D721Med (cell line): ENCODE measurements around the gene JAG1.

Source experiments
- DNase-seq: peaks from one replicate; pipeline ENCODE4 v3.0.0; 2011; ENCODE audit warnings: low spot score; ENCODE audit not compliant: insufficient read length
- FAIRE-seq: peaks from 2 replicates; lab custom pipeline; 2011; peaks lifted over from hg19 to GRCh38; lab: Jason Lieb, UNC
- TF ChIP-seq, protein P1 (sequence below): IDR thresholded peaks from 2 replicates; pipeline ENCODE4 v1.5.1; 2012; ENCODE audit warnings: mild to moderate bottlenecking, control low read depth; ENCODE audit not compliant: insufficient read depth; ENCODE audit errors: missing control alignments

The JAG1 gene

GRCh38 chr20:10699941-10700340, 26.1 kb upstream of the JAG1 start:
- FAIRE-seq (no peak), DNase-seq (no peak)
- TF ChIP-seq, protein P1, sequence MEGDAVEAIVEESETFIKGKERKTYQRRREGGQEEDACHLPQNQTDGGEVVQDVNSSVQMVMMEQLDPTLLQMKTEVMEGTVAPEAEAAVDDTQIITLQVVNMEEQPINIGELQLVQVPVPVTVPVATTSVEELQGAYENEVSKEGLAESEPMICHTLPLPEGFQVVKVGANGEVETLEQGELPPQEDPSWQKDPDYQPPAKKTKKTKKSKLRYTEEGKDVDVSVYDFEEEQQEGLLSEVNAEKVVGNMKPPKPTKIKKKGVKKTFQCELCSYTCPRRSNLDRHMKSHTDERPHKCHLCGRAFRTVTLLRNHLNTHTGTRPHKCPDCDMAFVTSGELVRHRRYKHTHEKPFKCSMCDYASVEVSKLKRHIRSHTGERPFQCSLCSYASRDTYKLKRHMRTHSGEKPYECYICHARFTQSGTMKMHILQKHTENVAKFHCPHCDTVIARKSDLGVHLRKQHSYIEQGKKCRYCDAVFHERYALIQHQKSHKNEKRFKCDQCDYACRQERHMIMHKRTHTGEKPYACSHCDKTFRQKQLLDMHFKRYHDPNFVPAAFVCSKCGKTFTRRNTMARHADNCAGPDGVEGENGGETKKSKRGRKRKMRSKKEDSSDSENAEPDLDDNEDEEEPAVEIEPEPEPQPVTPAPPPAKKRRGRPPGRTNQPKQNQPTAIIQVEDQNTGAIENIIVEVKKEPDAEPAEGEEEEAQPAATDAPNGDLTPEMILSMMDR, result no peak

GRCh38 chr20:10699489-10699888, 25.7 kb upstream of the JAG1 start:
- FAIRE-seq (no peak), DNase-seq (no peak)
- TF ChIP-seq, protein P1, result no peak

DNA sequence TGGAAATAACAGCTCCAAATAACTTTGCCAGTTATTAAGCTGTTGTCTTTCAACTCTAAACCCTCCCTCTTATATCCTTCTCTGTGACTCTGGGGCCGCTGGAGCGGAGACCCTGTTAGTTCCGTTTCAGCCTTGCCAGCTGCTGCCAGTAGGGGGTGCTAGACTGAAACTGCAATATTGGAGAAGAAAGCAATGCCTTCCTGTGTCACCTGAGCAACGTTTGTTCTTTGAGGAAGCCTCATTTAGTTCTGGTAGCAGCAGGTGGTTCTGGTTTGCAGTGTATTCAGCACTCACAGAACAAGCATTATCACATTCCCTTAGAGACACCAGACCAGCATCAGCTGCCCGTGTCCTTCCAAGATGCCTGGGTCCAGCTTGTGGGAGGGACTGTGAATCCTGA, 22.9 kb upstream of the JAG1 start:
- FAIRE-seq (no peak), DNase-seq (no peak)
- TF ChIP-seq, protein P1, result peak; percentile 22

- TF ChIP-seq, protein P1, result no peak
- no peak for FAIRE-seq
Observed at GRCh38 chr20:10689385-10689784, 15.6 kb upstream of the JAG1 start.

GRCh38 chr20:10687895-10688294, 14.1 kb upstream of the JAG1 start:
- FAIRE-seq (no peak), DNase-seq (no peak)
- TF ChIP-seq, protein P1, result no peak

More at GRCh38 chr20:10689385-10689784, 15.6 kb upstream of the JAG1 start:
- DNase-seq, result no peak

GRCh38 chr20:10686356-10687133, 12.7 kb upstream of the JAG1 start:
- FAIRE-seq (no peak), DNase-seq (no peak)
- TF ChIP-seq, protein P1, result no peak

DNA sequence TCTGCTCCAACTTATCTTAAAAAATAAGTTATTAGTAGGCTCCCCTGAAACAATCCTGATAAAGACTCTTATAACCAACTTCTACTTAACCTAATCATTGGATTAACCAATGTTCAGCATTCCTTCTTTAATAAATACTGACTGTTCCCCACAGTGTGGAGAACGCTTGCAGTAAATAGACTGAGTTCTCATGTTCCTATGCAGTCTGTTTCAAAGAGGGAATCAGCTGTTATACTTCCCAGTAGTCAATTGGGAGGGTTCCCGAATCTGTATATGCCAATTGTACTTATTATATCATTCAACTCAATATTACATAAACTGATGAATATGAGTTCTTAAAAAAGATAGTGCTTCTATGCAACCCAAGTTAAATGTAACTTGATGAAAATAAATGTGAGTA, 9.7 kb upstream of the JAG1 start:
- no peak for FAIRE-seq
- TF ChIP-seq, protein P1, result no peak
- DNase-seq, result no peak
